Stimulated activated CD8-positive, alpha-beta memory T cell treated with anti-CD3 and anti-CD28 coated beads, Interleukin-7, amount 100 ng/mL, for 24 hours (primary cell): Measurements from ENCODE around the gene PCNT.
"Not testable (repeated sequence)": the region's sequence is repeated elsewhere in the genome, so short reads cannot be mapped to it uniquely, and the experiment has no call there.

Experiments used
- DNase-seq: peaks from one replicate; pipeline ENCODE4 v3.0.0-alpha.2; 2020; ENCODE audit warnings: low read depth

PCNT gene

DNA sequence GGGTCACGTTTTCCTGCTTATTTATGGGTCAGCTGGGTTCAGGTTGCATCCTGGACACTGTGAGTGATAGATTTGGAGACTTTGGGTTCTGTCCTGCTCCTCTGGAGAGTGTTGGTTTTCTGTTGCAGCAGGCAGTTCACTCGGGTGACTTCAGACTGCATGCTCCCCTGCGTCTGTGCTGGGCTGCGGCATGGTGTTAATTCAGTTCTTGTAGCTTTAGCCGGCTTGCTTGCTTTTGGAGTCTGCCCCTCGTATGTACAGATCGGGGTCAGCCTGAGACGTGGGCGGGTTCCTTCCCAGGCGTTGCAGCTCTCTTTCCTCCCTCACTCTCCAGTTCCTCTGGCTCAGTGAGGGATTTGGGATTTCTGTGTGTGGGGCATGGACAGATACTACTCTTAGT is 38.0 kb downstream of the PCNT start:
- no peak for DNase-seq

DNA sequence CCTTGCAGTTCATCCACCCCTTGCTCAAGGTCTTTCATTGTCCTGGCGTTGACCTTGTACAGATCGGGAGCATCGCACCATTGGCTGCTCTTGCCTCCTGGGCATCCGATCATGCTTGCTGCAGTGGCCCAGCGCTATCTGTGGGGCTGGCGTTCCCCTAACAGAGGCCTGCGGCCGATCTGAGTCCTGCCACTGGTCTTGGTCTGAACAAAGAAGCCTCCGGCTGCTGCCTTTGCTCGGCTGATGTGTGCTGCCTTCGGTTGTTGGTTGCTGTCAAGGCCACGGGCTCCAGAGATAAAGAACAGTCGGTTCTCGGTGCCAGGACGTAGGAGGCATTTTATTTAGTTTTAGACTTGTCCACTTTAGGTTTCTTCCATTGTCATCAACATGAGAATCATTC is 39.0 kb downstream of the PCNT start:
- no peak for DNase-seq

DNA sequence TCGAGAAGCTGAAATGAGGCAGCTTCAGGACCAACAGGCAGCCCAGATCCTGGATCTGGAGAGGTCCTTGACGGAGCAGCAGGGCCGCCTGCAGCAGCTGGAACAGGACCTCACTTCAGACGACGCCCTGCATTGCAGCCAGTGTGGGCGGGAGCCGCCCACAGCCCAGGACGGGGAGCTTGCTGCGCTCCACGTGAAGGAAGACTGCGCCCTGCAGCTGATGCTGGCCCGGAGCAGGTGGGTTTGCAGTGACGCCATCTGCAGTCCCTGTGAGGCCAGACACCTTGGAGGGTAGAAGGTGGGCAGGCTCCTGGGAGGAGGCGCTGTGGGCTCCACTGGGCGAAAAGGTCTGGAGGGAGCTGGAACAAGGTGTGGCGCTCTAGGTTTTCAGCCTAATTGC is 39.7 kb downstream of the PCNT start:
- DNase-seq, result no peak

DNA sequence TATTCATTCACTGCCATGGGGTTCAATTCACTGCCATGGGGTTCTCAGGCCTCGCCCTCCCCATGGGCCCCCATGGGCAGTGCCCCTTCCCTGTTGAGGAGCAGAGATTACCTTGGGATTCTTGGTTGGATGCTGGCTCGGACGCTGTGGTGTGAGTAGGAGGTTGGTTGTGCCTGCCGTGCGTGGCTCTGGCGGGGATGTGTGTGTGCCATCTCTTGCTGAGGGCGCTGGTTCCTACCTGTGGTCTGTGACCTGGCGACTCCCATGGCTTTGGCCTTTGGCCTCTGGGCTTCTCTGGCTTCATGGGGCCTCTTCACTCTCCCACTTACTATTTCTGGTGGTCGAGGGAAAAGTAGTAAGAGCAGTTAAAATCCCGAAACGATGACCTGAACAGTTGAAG is 42.1 kb downstream of the PCNT start:
- DNase-seq, result no peak

- no peak for DNase-seq
Observed at GRCh38 chr21:46366561-46366960, 42.6 kb downstream of the PCNT start.

DNA sequence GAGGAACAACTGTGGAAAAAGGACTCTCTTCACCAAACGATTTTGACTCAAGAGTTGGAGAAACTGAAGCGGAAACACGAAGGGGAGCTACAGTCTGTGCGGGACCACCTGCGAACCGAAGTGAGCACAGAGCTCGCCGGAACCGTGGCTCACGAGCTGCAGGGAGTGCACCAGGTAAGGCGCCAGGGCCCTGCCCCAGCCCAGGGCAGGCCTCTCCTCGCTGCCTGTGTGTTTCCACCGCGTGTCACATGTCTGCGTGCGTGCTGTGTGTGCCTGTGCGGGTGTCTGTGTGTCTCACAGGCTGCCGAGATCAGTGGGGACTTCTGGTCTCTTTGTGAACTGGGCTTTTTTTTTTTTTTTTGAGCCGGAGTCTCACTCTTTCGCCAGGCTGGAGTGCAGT is 43.0 kb downstream of the PCNT start:
- DNase-seq, result no peak

GRCh38 chr21:46368533-46369285 is 44.8 kb downstream of the PCNT start:
- peak; percentile 7 for DNase-seq

DNA sequence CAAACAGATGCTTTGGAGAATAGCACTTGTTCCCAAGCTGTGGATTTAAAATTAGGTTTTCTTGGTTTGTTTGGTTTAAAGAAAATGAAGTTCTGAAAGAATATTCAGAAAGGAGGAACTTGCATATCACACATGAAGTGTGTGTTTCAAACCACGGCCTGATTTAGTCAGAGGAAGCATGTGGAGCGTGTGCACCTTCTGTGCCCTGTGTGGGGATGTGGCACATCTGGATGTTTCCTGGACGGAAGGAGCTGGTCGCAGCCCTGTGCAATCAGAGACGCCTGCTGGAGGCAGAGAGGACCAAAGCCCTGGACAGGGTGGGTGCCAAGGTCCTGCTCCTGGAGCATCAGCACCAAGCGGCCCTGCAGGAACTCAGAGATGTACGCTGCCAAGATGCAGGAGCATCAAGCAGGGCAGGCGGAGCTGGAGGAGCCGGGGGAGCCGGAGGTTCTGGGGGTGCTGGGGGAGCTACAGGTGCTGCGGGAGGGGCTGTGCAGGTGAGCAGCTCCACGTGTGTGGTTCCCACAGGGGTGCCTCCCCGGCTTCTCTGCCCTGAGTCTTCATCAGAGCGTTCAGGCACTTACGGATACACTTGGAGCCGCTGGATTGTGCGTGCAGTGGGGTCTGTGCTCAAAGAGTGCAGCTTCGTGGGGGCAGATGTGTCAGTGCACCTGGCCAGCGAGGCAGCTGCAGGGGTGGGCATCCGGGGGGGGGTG is 45.7 kb downstream of the PCNT start:
- DNase-seq, result no peak

- no peak for DNase-seq
Observed at GRCh38 chr21:46371204-46372013, 47.5 kb downstream of the PCNT start.

DNA sequence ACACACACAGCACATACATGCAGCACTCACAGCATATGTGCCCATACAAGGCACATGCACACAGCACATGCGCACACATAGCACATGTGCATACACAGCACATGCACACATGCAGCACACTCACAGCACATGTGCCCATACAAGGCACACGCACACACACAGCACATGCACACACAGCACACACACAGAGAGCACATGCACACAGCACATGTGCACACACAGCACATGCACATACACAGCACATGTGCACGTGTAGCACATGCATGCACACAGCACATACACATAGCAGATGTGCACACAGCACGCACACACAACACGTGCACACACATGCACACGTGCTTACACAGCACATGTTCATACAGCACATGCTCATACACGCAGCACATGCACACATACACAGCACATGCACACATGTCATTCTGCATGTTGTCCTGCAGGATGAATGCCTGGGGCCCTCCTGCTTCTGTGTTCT is 48.1 kb downstream of the PCNT start:
- DNase-seq, result no peak

GRCh38 chr21:46372947-46373346 is 49.0 kb downstream of the PCNT start:
- not testable (repeated sequence) for DNase-seq

GRCh38 chr21:46374761-46375389 is 50.9 kb downstream of the PCNT start:
- no peak for DNase-seq

GRCh38 chr21:46375560-46376230 is 51.7 kb downstream of the PCNT start:
- no peak for DNase-seq

DNA sequence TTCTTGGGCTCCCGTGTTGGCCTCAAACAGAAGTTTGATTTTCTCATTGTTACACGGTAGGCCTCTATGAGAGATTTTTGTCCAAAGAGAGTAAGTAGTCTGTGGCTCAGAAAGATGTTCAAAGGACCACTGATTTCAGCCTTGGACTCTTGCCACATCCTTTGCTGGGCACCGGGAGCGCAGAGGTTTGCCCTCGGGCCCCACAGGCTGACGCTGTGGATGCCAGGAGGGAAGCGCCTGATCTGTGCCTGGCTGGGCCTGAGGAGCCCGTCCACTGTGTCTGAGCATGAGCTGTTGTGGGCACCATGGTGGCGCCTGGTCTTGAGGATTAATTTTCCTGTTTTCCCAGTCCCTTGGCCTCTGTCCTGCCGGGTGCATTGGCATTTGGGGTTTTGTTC is 52.3 kb downstream of the PCNT start:
- no peak for DNase-seq

DNA sequence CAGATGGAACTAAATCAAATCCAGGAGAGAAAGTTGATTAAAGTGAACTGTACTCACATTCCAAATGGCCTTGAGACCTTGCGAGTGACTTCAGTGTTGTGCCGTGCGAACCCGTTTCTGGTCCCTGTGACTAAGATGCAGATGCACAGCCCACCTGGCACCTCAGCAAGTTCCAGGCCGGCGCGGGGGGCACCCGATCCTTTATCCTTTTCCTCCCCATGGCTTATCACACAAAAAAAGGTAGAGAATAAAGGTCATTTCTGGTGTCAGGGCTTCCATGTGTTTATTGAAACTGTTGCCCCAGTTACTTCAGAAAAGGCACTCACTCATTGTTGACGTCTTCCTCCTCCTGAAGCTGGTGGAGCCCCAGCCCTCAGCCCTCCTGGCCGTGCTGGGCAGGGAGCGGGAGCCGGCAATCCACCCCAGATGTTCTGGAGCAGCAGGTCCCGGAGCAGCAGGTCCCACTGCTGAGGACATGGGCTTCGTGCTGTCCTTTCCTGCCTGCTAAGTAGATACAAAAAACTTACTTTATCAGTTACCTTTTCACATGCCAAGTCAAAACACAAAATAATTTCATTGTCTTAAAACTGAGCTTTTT is 53.0 kb downstream of the PCNT start:
- DNase-seq, result no peak

DNA sequence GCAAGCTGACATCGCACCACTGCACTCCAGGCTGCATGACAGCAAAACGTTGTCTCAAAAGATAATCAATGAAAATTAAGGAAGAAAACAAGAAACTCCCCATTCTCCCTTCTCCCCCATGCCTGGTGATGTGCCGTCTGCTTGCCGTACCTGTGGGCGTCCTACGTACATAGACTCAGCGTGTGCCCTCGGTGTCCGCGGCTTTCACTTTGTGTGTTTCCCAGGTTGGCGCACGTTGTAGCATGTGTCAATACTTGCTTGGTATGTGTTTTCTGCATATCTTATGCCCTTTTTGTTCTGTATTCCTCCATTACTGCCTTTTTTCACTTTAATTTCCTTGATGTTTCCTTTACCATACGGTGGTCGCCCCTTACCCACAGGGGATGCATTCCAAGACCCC is 53.8 kb downstream of the PCNT start:
- no peak for DNase-seq

- no peak for DNase-seq
Observed at GRCh38 chr21:46379105-46379504, 55.1 kb downstream of the PCNT start.

- no peak for DNase-seq
Observed at GRCh38 chr21:46379691-46380090, 55.7 kb downstream of the PCNT start.

DNA sequence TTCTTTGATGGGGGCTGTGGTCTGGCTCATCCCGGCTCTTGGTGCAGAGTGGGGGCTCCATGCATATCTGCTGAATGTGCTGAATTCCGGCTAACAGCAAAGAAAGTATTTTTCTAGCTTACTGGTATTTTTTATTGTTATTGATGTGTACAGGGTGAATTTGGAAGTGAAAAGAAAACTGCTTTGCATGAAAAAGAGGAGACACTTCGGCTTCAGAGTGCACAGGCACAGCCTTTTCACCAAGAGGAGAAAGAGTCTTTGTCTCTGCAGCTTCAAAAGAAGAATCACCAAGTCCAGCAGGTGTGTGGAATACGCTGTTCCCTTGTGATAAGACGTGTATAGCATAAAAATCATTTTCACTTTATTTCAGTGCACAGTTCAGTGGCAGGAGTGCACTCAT is 57.6 kb downstream of the PCNT start:
- no peak for DNase-seq

DNA sequence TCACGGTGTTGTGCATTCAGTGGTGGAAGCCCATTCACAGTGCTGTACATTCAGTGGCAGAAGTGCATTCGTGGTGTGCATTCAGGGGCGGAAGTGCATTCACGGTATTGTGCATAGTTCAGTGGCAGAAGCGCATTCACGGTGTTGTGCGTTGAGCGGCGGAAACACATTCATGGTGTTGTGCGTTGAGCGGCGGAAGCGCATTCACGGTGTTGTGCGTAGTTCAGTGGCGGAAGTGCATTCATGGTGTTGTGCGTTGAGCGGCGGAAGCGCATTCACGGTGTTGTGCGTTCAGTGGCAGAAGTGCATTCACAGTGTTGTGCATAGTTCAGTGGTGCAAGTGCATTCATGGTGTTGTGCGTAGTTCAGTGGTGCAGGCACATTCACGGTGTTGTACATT is 60.6 kb downstream of the PCNT start:
- no peak for DNase-seq
